Keratinocyte (primary cell): ENCODE data around the gene TMEM54. TPM values are rescaled to one million over a fixed set of nuclear protein-coding genes. Genes with fewer than 3 reads are reported as not detected.

ENCODE experiments used
- DNase-seq: peaks from one replicate; pipeline ENCODE4 v3.0.0-alpha.2; 2011; ENCODE audit warnings: low read depth, missing footprints, low spot score
- FAIRE-seq: peaks from 2 replicates; lab custom pipeline; 2011; peaks lifted over from hg19 to GRCh38; lab: Jason Lieb, UNC
- H2AFZ ChIP-seq: 2 replicates; pipeline ENCODE4 v1.6.0; 2012; ENCODE audit warnings: low read length, control low read depth, inconsistent platforms; ENCODE audit not compliant: control insufficient read depth
- H3K27ac ChIP-seq: 2 replicates; pipeline ENCODE4 v1.5.1; 2011; ENCODE audit warnings: low read length; ENCODE audit not compliant: control insufficient read depth, insufficient read depth
- H3K27me3 ChIP-seq: 3 replicates; pipeline ENCODE4 v1.6.0; 2011; ENCODE audit warnings: low read length; ENCODE audit not compliant: control insufficient read depth, insufficient read depth; ENCODE audit errors: extremely low read depth
- H3K36me3 ChIP-seq, 2 experiments: 2 replicates in 1 of 2; 3 replicates in 1 of 2; pipeline ENCODE4 v1.5.1; 2011; ENCODE audit warnings: low read length in 2 of 2, mild to moderate bottlenecking in 1 of 2; ENCODE audit not compliant: control insufficient read depth in 2 of 2, insufficient read depth in 2 of 2; ENCODE audit errors: extremely low read depth in 1 of 2
- H3K4me1 ChIP-seq: 3 replicates; pipeline ENCODE4 v1.5.1; 2011; ENCODE audit warnings: low read length; ENCODE audit not compliant: control insufficient read depth, insufficient read depth; ENCODE audit errors: extremely low read depth
- H3K4me2 ChIP-seq: 3 replicates; pipeline ENCODE4 v1.6.0; 2011; ENCODE audit warnings: low read depth, low read length; ENCODE audit not compliant: control insufficient read depth, insufficient read depth; ENCODE audit errors: extremely low read depth
- H3K4me3 ChIP-seq, 3 experiments: fragments of 200-600 bp in 1 of 3; sonication (generic) in 1 of 3; 2 replicates in 2 of 3; 3 replicates in 1 of 3; pipeline ENCODE4 v1.5.1; 2011 to 2016; ENCODE audit warnings: low read length in 3 of 3, mild to moderate bottlenecking in 3 of 3, control low read depth in 2 of 3, inconsistent platforms in 1 of 3, low read depth in 1 of 3, mixed read lengths in 1 of 3, mixed run types in 1 of 3, moderate library complexity in 1 of 3; ENCODE audit not compliant: control insufficient read depth in 2 of 3, insufficient read depth in 2 of 3; ENCODE audit errors: extremely low read depth in 1 of 3
- H3K79me2 ChIP-seq: 2 replicates; pipeline ENCODE4 v1.6.0; 2012; ENCODE audit warnings: low read length; ENCODE audit not compliant: control insufficient read depth, insufficient read depth
- H3K9ac ChIP-seq: 3 replicates; pipeline ENCODE4 v1.6.0; 2011; ENCODE audit warnings: low read length; ENCODE audit not compliant: control insufficient read depth, insufficient read depth; ENCODE audit errors: extremely low read depth
- H3K9me1 ChIP-seq: 3 replicates; pipeline ENCODE4 v1.6.0; 2011; ENCODE audit warnings: low read length; ENCODE audit not compliant: control insufficient read depth, insufficient read depth; ENCODE audit errors: extremely low read depth
- H3K9me3 ChIP-seq: 2 replicates; pipeline ENCODE4 v1.5.1; 2012; ENCODE audit warnings: low read depth, low read length; ENCODE audit not compliant: control insufficient read depth
- H4K20me1 ChIP-seq: 3 replicates; pipeline ENCODE4 v1.6.0; 2011; ENCODE audit warnings: low read length; ENCODE audit not compliant: control insufficient read depth, insufficient read depth; ENCODE audit errors: extremely low read depth
- CTCF ChIP-seq, 3 experiments: IDR thresholded peaks in 1 of 3; conservative IDR thresholded peaks in 1 of 3; optimal IDR thresholded peaks in 1 of 3; 2 replicates in 2 of 3; 3 replicates in 1 of 3; pipeline versions ENCODE3 to v1.5.1; 2011; ENCODE audit warnings: low read length in 3 of 3, mild to moderate bottlenecking in 3 of 3, moderate library complexity in 2 of 3, control low read depth in 1 of 3, inconsistent platforms in 1 of 3; ENCODE audit not compliant: insufficient read depth in 2 of 3; ENCODE audit errors: extremely low read depth in 1 of 3
- EZH2 ChIP-seq: IDR thresholded peaks from one replicate; pipeline ENCODE4 v1.6.1; 2012; ENCODE audit warnings: inconsistent platforms, mild to moderate bottlenecking, low read length, moderate library complexity
- dilution Hi-C: fragments of 300-500 bp; cut with MboI; formaldehyde crosslinking; loops from one replicate; pipeline ENCODE4 v1.7.0; 2020; ENCODE audit warnings: low sequenced_read_pairs; ENCODE audit not compliant: extremely low pct_ligation_motif_present
- polyA plus RNA-seq, 5 experiments: library from polyadenylated mRNA; depleted of rRNA in 3 of 5; stranded (reverse) in 3 of 5; stranded (forward) in 1 of 5; unstranded in 1 of 5; fragments of >200 nt; gene quantifications; 1 replicate in 1 of 5; 2 replicates in 3 of 5; 3 replicates in 1 of 5; pipeline versions ENCODE4 v1.2.1 to v1.2.3, GENCODE V29; 2011 to 2012; ENCODE audit warnings: missing spikeins in 2 of 5, low read depth in 1 of 5, low replicate concordance in 1 of 5

TMEM54 gene
- polyA plus RNA-seq, 1 donor (not counting 4 experiments of a cell fraction or from before 2014, with no cell fraction given), result 59.4 TPM

GRCh38 chr1:32927441-32927840 lies 26.3 kb upstream of the TMEM54 start:
- H3K9me1 ChIP-seq, result no peaks in the 10 kb centered on the region
- peaks cover 5% of the 10 kb centered on the region for H3K27me3 ChIP-seq
- no peak overlapping the region for H3K9ac ChIP-seq
- H3K4me1 ChIP-seq, result peaks cover 4% of the 10 kb centered on the region
- dilution Hi-C loops, result no loop called here
- H3K4me3 ChIP-seq, result no peak overlapping the region
- H3K27ac ChIP-seq, result no peak overlapping the region
- TF ChIP-seq CTCF (optimal IDR thresholded peaks at IDR 0.05 in 1 of 3, IDR thresholded peaks at IDR 0.05 in 1 of 3, conservative IDR thresholded peaks at IDR 0.05 in 1 of 3; ENCODE audit: extremely low read depth in 1 of 3, insufficient read depth in 2 of 3, low read length in 3 of 3) (no peak), EZH2 (no peak)
- H3K9me3 ChIP-seq, result no peaks in the 10 kb centered on the region
- H2AFZ ChIP-seq, result no peak overlapping the region
- FAIRE-seq (no peak), DNase-seq (no peak)
- no peaks in the 10 kb centered on the region for H4K20me1 ChIP-seq
- no peak overlapping the region for H3K4me2 ChIP-seq
- H3K36me3 ChIP-seq, result no peaks in the 10 kb centered on the region
- no peaks in the 10 kb centered on the region for H3K79me2 ChIP-seq

- Histone ChIP-seq H3K4me1 (peaks cover 4% of the 10 kb centered on the region), H3K27me3 (peaks cover 5% of the 10 kb centered on the region), H3K9ac (no peak overlapping the region), H3K9me3 (no peaks in the 10 kb centered on the region), H4K20me1 (no peaks in the 10 kb centered on the region), H3K4me2 (no peak overlapping the region), H3K27ac (no peak overlapping the region), H3K79me2 (no peaks in the 10 kb centered on the region), H2AFZ (no peak overlapping the region), H3K9me1 (no peaks in the 10 kb centered on the region), H3K4me3 (no peak overlapping the region), H3K36me3 (no peaks in the 10 kb centered on the region)
- dilution Hi-C loops, result no loop called here
- TF ChIP-seq CTCF (optimal IDR thresholded peaks at IDR 0.05 in 1 of 3, IDR thresholded peaks at IDR 0.05 in 1 of 3, conservative IDR thresholded peaks at IDR 0.05 in 1 of 3; ENCODE audit: extremely low read depth in 1 of 3, insufficient read depth in 2 of 3, low read length in 3 of 3), result no peak
- TF ChIP-seq EZH2, result no peak
- DNase-seq (no peak), FAIRE-seq (no peak)
These were observed 25.4 kb upstream of the TMEM54 start for GRCh38 chr1:32926562-32926961.
